Measurements from ENCODE around the gene PTPN11. TPM values are rescaled to one million over a fixed set of nuclear protein-coding genes. Genes with fewer than 3 reads are reported as not detected.

The PTPN11 gene
- total and polyA plus RNA-seq, 2 of the 13 experiments (the other 11 are each of a cell fraction or from before 2014, with no cell fraction given) = 30.0 to 63.5 TPM

- peak; percentile 84; the same call in 1 of the 2 replicates for TF ChIP-seq ZNF234 (CRISPR knock-in tag; conservative IDR thresholded peaks at IDR 0.05)
- TF ChIP-seq SOX5 (CRISPR knock-in tag; IDR thresholded peaks at IDR 0.05; ENCODE audit: borderline replicate concordance) = peak; percentile 38; the same call in 1 of the 2 replicates
- TF ChIP-seq ZNF33B (CRISPR knock-in tag; IDR thresholded peaks at IDR 0.05) = peak; percentile 76
- no peak for TF ChIP-seq ZNF879 (CRISPR knock-in tag; IDR thresholded peaks at IDR 0.05)
- TF ChIP-seq ZNF746 (CRISPR knock-in tag; IDR thresholded peaks at IDR 0.05) = peak; percentile 23; the same call in 1 of the 2 replicates
- no peak for TF ChIP-seq ZKSCAN5 (CRISPR knock-in tag; IDR thresholded peaks at IDR 0.05)
- TF ChIP-seq STAG1 (CRISPR knock-in tag; IDR thresholded peaks at IDR 0.05) = 0 out of 2 replicates have a peak, but pooled peaks have one; percentile 6
- 0 out of 2 replicates have a peak, but pooled peaks have one; percentile 39 for TF ChIP-seq ZNF724P (CRISPR knock-in tag; IDR thresholded peaks at IDR 0.05; ENCODE audit: borderline replicate concordance)
- TF ChIP-seq GZF1 (CRISPR knock-in tag; IDR thresholded peaks at IDR 0.05) = no peak
- TF ChIP-seq NRL (CRISPR knock-in tag; IDR thresholded peaks at IDR 0.05; ENCODE audit: borderline replicate concordance) = peak; percentile 68
- no peak for TF ChIP-seq ZNF660 (CRISPR knock-in tag; IDR thresholded peaks at IDR 0.05; ENCODE audit: borderline replicate concordance, low read depth)
- TF ChIP-seq PBX3 (CRISPR knock-in tag; IDR thresholded peaks at IDR 0.05; ENCODE audit: borderline replicate concordance) = 0 out of 2 replicates have a peak, but pooled peaks have one; percentile 22
- no peak for TF ChIP-seq USF2 (IDR thresholded peaks at IDR 0.05; ENCODE audit: low read depth, low read length)
- no peak for TF ChIP-seq USF2 (CRISPR knock-in tag; IDR thresholded peaks at IDR 0.05; ENCODE audit: borderline replicate concordance)
- TF ChIP-seq SETDB1 (CRISPR knock-in tag; IDR thresholded peaks at IDR 0.05; ENCODE audit: borderline replicate concordance) = no peak
- no peak for TF ChIP-seq ZNF496 (CRISPR knock-in tag; IDR thresholded peaks at IDR 0.05; ENCODE audit: insufficient replicate concordance)
- no peak for TF ChIP-seq NFKBIZ (CRISPR knock-in tag; IDR thresholded peaks at IDR 0.05)
- TF ChIP-seq ZBTB44 (CRISPR knock-in tag; IDR thresholded peaks at IDR 0.05) = 0 out of 2 replicates have a peak, but pooled peaks have one; percentile 56
- TF ChIP-seq ZBTB37 (CRISPR knock-in tag; IDR thresholded peaks at IDR 0.05) = no peak
- TF ChIP-seq ZNF292 (CRISPR knock-in tag; IDR thresholded peaks at IDR 0.05; ENCODE audit: borderline replicate concordance, low read depth) = 0 out of 2 replicates have a peak, but pooled peaks have one; percentile 46
- no peak for TF ChIP-seq NFYC (CRISPR knock-in tag; IDR thresholded peaks at IDR 0.05)
Measured at GRCh38 chr12:112418608-112419296, at the start of gene PTPN11 (continued).
